ENCODE measurements around the gene NANP.
"Not testable (repeated sequence)": the region's sequence is repeated elsewhere in the genome, so short reads cannot be mapped to it uniquely, and the experiment has no call there.

NANP gene, protein sequence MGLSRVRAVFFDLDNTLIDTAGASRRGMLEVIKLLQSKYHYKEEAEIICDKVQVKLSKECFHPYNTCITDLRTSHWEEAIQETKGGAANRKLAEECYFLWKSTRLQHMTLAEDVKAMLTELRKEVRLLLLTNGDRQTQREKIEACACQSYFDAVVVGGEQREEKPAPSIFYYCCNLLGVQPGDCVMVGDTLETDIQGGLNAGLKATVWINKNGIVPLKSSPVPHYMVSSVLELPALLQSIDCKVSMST

GRCh38 chr20:25623736-25624499 lies at the start of gene NANP:
NANP (minus strand) TSS chr20:25624014; CDS start chr20:25623948, 66 bp downstream.
- Mint-ChIP-seq H3K4me3 (peak within 1 kb of the TSS; percentile 85), H3K27ac (peak within 1 kb of the TSS; percentile 94), H3K9me3 (ENCODE audit: low read depth) (no peaks in the 10 kb centered on the region), H3K4me1 (ENCODE audit: low read depth) (peaks cover 15% of the 10 kb centered on the region), H3K27me3 (no peaks in the 10 kb centered on the region), H3K36me3 (peaks cover 5% of the 10 kb centered on the region)

DNA sequence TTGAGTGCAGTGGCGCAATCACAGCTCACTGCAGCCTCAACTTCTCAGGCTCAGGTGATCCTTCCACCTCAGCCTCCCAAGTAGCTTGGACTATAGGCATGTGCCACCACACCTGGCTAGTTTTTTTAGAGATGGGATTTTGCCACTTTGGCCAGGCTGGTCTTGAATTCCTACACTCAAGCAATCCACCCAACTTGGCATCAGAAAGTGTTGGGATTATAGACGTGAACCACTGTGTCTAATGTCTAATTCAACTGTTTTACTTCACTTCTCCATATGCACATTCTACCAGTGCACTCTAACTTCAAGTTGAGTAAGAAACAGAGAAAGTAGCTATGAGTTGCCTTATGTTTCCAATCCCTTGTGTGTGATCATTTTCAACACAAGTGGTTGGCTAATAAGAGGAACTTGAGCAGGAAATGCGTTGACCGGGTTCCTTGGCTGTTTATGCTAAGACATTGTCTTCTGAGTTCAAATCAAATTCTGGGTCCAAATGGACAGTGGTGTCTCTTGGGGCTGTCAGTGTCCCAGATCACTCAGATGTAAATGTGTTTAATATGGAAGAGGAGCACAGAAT lies 48.9 kb upstream of the NANP start:
- Mint-ChIP-seq H3K36me3 (peaks cover 41% of the 10 kb centered on the region), H3K4me1 (ENCODE audit: low read depth) (no peaks in the 10 kb centered on the region), H3K9me3 (ENCODE audit: low read depth) (no peaks in the 10 kb centered on the region), H3K27ac (no peak overlapping the region), H3K4me3 (no peak overlapping the region), H3K27me3 (no peaks in the 10 kb centered on the region)

DNA sequence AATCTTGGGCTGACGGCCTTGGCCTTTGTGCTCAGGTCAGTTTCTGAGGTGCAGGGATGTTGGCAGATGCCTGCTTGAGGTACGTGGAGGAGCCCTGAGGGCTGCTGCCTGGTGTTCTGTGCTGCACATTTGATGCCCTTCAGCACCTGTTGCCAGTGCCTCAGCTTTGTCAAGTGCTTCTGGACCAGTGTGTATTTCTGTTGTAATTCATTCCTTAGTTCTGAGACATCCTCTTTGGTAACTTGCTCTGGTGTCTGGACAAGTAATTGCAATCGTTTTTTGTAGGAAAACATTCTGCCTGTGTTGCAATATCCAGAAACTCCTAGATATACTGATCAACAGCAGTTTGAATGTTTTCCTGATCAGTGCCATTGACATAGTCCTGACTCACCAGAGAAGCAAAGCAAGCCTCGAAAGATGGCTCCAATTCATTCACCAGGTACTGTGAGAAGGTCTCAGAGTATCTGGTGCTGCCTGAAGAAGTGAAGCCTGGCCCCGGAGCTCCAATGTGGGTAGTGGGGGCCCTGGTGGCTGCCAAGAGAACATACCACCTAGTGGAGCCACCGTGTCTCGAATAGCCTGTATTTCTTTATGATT lies 46.1 kb upstream of the NANP start:
- Mint-ChIP-seq H3K27ac (no peak overlapping the region), H3K4me3 (no peak overlapping the region), H3K4me1 (ENCODE audit: low read depth) (no peaks in the 10 kb centered on the region), H3K9me3 (ENCODE audit: low read depth) (no peaks in the 10 kb centered on the region), H3K27me3 (no peaks in the 10 kb centered on the region), H3K36me3 (peaks cover 19% of the 10 kb centered on the region)

DNA sequence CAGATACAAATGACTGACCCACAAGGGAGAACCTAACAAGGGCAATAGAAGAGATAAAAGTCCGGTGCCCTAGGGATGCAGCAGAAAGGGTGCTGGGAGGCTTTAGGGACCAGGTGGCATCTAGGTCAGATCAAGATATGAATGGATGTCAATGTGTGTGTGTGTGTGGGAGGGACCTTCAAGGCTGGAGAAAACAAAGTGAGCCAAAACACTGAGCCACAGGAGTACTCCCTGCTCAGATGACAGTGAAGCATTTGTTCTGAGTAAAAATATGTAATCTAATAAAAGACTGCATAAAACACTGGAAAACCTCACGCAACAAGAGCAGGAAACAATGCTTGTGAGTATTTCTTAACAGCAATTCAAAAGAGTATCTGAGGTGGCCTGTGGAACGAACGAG lies 44.6 kb upstream of the NANP start:
- H3K27me3 Mint-ChIP-seq = no peaks in the 10 kb centered on the region
- H3K4me3 Mint-ChIP-seq = no peak overlapping the region
- H3K36me3 Mint-ChIP-seq = peaks cover 4% of the 10 kb centered on the region
- H3K27ac Mint-ChIP-seq = no peak overlapping the region
- no peaks in the 10 kb centered on the region for H3K9me3 Mint-ChIP-seq (ENCODE audit: low read depth)
- H3K4me1 Mint-ChIP-seq (ENCODE audit: low read depth) = no peaks in the 10 kb centered on the region

DNA sequence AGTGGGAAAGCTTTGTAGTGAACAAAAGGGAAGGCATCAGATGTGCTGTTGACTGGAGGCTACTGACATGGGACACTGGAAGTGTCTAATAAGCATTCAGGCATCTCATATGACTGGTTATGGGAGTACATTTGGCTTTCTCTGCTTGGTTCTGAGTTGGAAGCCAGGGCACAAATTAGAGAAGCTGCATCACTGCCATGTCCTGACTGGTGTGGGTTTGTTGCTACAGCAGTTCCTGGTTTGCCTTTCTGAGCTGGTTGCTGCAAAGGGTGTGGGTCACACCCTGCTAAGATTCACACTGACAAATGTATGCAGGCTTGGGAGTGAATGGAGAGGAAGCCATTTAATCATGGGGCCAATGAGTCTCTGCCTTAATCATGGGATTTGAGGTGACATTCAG lies 36.2 kb upstream of the NANP start:
- Mint-ChIP-seq H3K9me3 (ENCODE audit: low read depth) (no peaks in the 10 kb centered on the region), H3K27me3 (no peaks in the 10 kb centered on the region), H3K36me3 (peaks cover 10% of the 10 kb centered on the region), H3K4me3 (no peak overlapping the region), H3K27ac (no peak overlapping the region), H3K4me1 (ENCODE audit: low read depth) (no peaks in the 10 kb centered on the region)

DNA sequence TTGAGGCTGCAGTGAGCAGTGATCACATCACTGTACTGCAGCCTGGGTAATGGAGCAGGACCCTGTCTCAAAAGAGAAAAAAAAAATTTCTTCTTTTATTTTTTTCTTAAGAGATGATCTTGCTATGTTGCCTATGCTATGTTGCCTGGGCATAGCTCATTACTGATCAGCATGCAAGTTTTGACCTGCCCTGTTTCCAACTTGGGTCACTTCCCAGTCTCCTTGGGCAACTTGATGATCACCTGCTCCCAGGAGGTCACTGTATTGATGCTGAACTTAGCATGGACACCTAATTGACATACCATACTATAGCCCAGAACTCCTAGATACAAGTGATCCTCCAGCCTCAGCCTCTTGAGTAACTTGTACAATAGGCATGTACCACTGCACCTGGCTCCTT lies 30.7 kb upstream of the NANP start:
- Mint-ChIP-seq H3K9me3 (ENCODE audit: low read depth) (no peaks in the 10 kb centered on the region), H3K36me3 (peaks cover 12% of the 10 kb centered on the region), H3K4me3 (no peak overlapping the region), H3K27ac (no peak overlapping the region), H3K4me1 (ENCODE audit: low read depth) (no peaks in the 10 kb centered on the region), H3K27me3 (no peaks in the 10 kb centered on the region)

- H3K4me1 Mint-ChIP-seq (ENCODE audit: low read depth); H3K4me3 Mint-ChIP-seq; H3K27me3 Mint-ChIP-seq; H3K9me3 Mint-ChIP-seq (ENCODE audit: low read depth); H3K27ac Mint-ChIP-seq: not testable (repeated sequence)
- H3K36me3 Mint-ChIP-seq = peaks cover 12% of the 10 kb centered on the region
Measured at GRCh38 chr20:25652866-25653265, 29.1 kb upstream of the NANP start.

GRCh38 chr20:25644814-25645213 lies 21.0 kb upstream of the NANP start:
- Mint-ChIP-seq H3K27me3 (no peaks in the 10 kb centered on the region), H3K36me3 (peaks cover 15% of the 10 kb centered on the region), H3K9me3 (ENCODE audit: low read depth) (no peaks in the 10 kb centered on the region), H3K4me1 (ENCODE audit: low read depth) (peaks cover 10% of the 10 kb centered on the region), H3K4me3 (no peak overlapping the region), H3K27ac (no peak overlapping the region)

GRCh38 chr20:25643716-25644115 lies 19.9 kb upstream of the NANP start:
- Mint-ChIP-seq H3K4me1 (ENCODE audit: low read depth) (peaks cover 10% of the 10 kb centered on the region), H3K27me3 (no peaks in the 10 kb centered on the region), H3K36me3 (peaks cover 13% of the 10 kb centered on the region), H3K27ac (no peak overlapping the region), H3K4me3 (no peak overlapping the region), H3K9me3 (ENCODE audit: low read depth) (no peaks in the 10 kb centered on the region)

- Mint-ChIP-seq H3K4me1 (ENCODE audit: low read depth) (no peaks in the 10 kb centered on the region), H3K27ac (no peak overlapping the region), H3K4me3 (no peak overlapping the region), H3K36me3 (peaks cover 28% of the 10 kb centered on the region), H3K9me3 (ENCODE audit: low read depth) (peaks cover 7% of the 10 kb centered on the region), H3K27me3 (no peaks in the 10 kb centered on the region)
Measured at GRCh38 chr20:25637247-25637646, 13.4 kb upstream of the NANP start.

DNA sequence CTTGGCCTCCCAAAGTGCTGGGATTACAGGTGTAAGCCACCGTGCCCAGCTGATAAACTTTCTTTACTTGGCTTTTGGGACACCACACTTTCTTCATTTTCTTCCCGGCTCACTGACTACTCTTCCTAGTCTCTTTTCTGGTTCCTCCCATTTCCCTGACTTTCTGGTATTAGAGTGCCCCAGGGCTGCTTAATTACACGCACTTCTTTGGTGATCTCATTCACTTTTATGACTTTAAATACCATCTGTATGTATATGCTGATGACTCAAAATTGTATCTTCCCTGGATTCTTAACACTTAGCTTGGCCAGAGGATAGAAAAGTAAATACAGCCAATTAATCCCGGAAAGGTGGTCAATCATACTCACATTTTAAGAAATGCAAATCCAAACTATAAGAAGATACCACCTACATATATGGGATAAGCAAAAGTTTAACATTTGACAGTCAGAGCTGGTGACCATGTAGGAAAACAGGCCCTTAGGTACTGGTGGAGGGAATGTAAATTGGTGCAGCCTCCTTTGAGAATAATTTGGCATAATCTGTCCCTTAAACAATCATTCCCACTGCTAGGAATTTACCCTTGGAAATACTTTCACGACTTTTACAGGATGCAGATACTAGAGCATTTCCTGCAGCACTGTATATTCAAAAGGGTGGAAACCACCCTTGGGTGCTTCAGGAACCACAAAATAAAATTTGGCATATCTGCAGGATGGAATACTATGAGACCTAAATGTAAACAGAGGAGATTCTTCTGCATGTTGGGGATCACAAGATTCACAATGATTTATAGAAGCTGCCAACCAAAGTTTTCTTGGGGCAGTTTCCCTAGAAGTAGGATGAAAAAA lies 9.4 kb upstream of the NANP start:
- Mint-ChIP-seq H3K36me3 (peaks cover 29% of the 10 kb centered on the region), H3K4me1 (ENCODE audit: low read depth) (no peaks in the 10 kb centered on the region), H3K9me3 (ENCODE audit: low read depth) (peaks cover 7% of the 10 kb centered on the region), H3K27me3 (no peaks in the 10 kb centered on the region), H3K4me3 (no peak overlapping the region), H3K27ac (no peak overlapping the region)

- H3K27me3 Mint-ChIP-seq; H3K9me3 Mint-ChIP-seq (ENCODE audit: low read depth); H3K4me1 Mint-ChIP-seq (ENCODE audit: low read depth); H3K27ac Mint-ChIP-seq; H3K4me3 Mint-ChIP-seq: not testable (repeated sequence)
- peaks cover 18% of the 10 kb centered on the region for H3K36me3 Mint-ChIP-seq
Measured at GRCh38 chr20:25630615-25631014, 6.8 kb upstream of the NANP start.

DNA sequence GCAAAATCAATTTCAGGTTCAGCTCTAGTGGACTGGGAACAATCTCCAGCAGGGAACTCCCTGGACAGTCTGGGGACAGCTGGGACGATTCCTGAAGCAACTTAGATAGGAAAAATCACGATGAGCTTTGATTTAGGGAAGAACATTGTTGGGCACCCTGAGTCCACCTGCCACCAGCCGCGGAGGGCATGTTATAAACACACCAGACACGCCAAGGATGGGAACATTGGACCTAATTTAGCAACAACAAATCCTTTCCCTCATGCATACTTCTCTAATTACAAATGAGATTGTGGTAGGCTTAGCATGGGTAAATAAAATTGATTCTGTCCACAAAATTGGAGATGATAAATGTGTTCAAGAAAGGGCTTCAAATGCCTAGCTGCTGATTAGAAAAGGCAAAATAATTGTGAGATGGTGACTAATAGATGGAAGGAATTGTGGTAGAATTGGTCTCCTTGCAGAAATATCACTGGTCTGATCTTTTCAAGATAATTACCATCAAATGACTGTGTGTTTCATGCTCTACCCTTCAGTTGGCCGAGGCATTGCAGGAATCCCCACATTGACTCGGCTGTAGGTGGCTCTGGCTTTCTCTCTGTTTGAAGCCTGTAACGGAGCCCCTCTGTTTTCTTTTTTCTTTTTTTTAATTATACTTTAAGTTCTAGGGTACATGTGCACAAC lies 6.1 kb upstream of the NANP start:
- no peak overlapping the region for H3K27ac Mint-ChIP-seq
- H3K4me1 Mint-ChIP-seq (ENCODE audit: low read depth) = no peaks in the 10 kb centered on the region
- peaks cover 13% of the 10 kb centered on the region for H3K36me3 Mint-ChIP-seq
- no peaks in the 10 kb centered on the region for H3K9me3 Mint-ChIP-seq (ENCODE audit: low read depth)
- H3K27me3 Mint-ChIP-seq = no peaks in the 10 kb centered on the region
- no peak overlapping the region for H3K4me3 Mint-ChIP-seq

GRCh38 chr20:25626779-25627178 lies 3.0 kb upstream of the NANP start:
- Mint-ChIP-seq H3K4me1 (ENCODE audit: low read depth) (peaks cover 15% of the 10 kb centered on the region), H3K27me3 (no peaks in the 10 kb centered on the region), H3K4me3 (no peak overlapping the region), H3K27ac (no peak overlapping the region), H3K9me3 (ENCODE audit: low read depth) (no peaks in the 10 kb centered on the region), H3K36me3 (peaks cover 8% of the 10 kb centered on the region)
